ENCODE data around the gene PRRT2. TPM values are rescaled to one million over a fixed set of nuclear protein-coding genes. Genes with fewer than 3 reads are reported as not detected.
"Not testable (repeated sequence)": the region's sequence is repeated elsewhere in the genome, so short reads cannot be mapped to it uniquely, and the experiment has no call there.

The PRRT2 gene
- total RNA-seq, 2 donors from 2014 or later = 1.4 to 5.9 TPM

DNA sequence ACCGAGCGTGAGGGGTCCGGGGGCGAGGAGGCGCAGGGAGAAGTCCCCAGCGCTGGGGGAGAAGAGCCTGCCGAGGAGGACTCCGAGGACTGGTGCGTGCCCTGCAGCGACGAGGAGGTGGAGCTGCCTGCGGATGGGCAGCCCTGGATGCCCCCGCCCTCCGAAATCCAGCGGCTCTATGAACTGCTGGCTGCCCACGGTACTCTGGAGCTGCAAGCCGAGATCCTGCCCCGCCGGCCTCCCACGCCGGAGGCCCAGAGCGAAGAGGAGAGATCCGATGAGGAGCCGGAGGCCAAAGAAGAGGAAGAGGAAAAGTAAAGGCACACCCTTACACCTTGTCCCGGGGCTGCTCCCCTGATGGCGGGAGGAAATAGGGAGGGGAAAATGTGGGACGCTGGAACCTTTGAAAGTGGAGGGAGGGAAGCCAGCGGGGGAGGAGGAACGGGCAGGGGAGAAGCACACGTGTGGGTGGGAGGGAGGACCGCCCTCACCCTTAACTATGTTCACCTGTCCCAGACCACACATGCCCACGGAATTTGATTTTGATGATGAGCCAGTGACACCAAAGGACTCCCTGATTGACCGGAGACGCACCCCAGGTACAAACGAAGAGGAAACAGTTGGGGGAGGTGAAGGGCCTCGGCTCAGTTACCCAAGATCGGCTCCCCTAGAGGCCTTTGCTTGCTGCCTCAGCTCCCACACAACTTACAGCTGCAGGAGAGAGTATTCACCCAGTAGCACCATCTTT, 4.9 kb downstream of the PRRT2 start:
- DNase-seq (ENCODE audit: low spot score in 2 of 2) (peak; percentile 74), ATAC-seq (peak; percentile 30 to 54)
- peak overlapping the region; percentile 87 to 95 for H3K27ac Mint-ChIP-seq
- peaks cover 43 to 49% of the 10 kb centered on the region in 2 donors for H3K36me3 Mint-ChIP-seq
- no peaks in the 10 kb centered on the region for H3K9me3 Mint-ChIP-seq

DNA sequence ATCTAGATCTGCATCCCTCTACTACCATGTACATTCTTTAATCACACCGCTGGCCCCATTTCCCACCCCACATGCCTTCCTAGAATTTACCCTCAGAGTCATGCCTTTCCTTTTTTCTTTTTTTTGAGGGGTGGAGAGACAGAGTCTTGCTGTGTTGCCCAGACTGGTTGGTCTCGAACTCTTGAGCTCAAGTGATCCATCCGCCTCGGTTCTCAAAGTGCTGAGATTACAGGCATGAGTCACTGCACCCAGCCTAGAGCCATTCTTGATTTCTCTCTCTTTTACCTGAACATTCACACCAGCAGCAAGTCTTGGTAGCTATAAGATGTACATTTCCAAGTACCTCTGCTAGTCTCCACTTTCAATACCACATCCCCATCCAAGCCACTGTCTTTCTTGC, 6.1 kb downstream of the PRRT2 start:
- Mint-ChIP-seq H3K36me3 (peaks cover 55% of the 10 kb centered on the region in 2 donors), H3K27ac (peak overlapping the region; percentile 78 to 97), H3K9me3 (no peaks in the 10 kb centered on the region)
- ATAC-seq = no peak
- DNase-seq (ENCODE audit: low spot score in 2 of 2) = no peak

DNA sequence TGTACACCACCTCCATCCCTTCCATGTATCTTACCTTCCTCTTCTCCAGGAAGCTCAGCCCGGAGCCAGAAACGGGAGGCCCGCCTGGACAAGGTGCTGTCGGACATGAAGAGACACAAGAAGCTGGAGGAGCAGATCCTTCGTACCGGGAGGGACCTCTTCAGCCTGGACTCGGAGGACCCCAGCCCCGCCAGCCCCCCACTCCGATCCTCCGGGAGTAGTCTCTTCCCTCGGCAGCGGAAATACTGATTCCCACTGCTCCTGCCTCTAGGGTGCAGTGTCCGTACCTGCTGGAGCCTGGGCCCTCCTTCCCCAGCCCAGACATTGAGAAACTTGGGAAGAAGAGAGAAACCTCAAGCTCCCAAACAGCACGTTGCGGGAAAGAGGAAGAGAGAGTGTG, 7.5 kb downstream of the PRRT2 start:
- ATAC-seq (no peak), DNase-seq (ENCODE audit: low spot score in 2 of 2) (no peak)
- no peaks in the 10 kb centered on the region for H3K9me3 Mint-ChIP-seq
- H3K36me3 Mint-ChIP-seq = peaks cover 55 to 57% of the 10 kb centered on the region in 2 donors
- peak overlapping the region in 1 of 2 donors; percentile 97 for H3K27ac Mint-ChIP-seq

DNA sequence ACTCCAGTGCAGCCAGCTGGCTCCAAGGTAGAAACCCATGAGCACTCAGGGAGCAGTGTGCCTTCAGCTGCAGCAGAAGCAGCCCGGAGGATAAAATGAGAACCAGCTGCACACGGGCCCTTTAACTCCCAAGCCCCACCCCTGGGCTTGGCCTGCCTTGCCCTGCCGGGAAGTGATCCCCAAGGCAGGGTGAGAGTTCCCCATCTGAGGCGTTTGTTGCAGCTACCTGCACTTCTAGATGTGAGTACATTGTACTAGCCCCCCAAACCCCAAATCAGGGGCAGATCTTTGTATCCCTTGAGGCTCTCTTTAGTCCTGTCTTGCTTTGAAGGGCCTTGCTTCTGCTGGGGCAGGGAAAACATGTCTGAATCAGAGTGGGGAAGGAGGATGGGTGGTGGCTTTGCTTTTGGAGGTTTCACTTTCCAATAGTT, 8.3 kb downstream of the PRRT2 start, which contains the start of gene MVP:
Gene MVP (plus strand): TSS at position 192 of the 431 bp plus-strand sequence. CDS start 10,088 bp downstream, outside the sequence.
- H3K36me3 Mint-ChIP-seq = peaks cover 55 to 57% of the 10 kb centered on the region in 2 donors
- peak within 1 kb of the TSS; percentile 95 to 97 for H3K27ac Mint-ChIP-seq
- no peaks in the 10 kb centered on the region for H3K9me3 Mint-ChIP-seq
- ATAC-seq = peak in 1 of 2 donors; percentile 23
- peak in 1 of 2 donors; percentile 61 for DNase-seq (ENCODE audit: low spot score in 2 of 2)

DNA sequence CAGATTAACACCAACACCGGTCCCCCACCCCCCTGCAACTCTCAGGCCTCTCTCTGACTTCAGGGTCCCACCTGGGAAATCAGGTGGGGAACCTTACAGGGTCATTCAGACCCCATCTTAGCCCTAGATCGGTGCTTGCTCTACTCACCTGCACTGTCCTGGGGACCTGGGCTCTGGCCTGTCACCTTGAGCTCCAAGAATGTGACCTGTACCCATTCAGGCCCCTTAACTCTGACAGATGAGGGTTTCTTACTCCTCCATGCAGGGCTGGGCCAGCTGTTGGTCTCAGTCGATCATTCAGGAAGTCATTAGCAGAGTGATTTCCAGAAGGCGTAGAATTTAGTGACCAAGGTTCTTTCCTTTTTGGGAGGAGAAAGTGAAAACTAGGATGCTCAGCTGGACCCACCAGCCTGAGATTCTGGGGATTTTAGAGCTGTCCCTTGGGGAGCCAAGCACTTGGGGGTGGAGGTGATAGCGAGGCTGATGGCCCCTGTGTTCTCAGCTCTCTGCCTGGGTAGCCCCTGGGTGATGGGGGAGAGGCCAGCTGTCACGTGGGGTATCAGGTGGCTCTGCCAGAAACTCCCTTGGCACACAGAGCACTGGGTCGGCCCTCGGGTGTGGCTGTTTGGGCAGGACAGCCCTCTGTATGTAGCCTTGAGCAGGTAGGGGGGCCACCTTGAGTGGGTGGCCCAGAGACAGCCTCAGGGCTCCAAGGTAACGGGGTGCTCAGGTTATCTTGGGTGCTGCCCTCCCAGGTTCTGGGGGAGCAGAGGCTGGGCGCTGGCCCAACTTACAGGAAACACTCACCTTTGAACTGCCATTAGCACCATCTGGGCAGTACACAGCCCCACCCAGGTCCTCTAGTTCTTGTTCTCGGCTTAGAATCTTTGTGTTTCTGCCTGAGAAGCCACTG, 9.0 kb downstream of the PRRT2 start:
- peak overlapping the region; percentile 95 to 97 for H3K27ac Mint-ChIP-seq
- H3K36me3 Mint-ChIP-seq = peaks cover 55 to 57% of the 10 kb centered on the region in 2 donors
- no peaks in the 10 kb centered on the region for H3K9me3 Mint-ChIP-seq
- DNase-seq (ENCODE audit: low spot score in 2 of 2) (peak in 1 of 2 donors; percentile 80), ATAC-seq (peak; percentile 36 to 53)

DNA sequence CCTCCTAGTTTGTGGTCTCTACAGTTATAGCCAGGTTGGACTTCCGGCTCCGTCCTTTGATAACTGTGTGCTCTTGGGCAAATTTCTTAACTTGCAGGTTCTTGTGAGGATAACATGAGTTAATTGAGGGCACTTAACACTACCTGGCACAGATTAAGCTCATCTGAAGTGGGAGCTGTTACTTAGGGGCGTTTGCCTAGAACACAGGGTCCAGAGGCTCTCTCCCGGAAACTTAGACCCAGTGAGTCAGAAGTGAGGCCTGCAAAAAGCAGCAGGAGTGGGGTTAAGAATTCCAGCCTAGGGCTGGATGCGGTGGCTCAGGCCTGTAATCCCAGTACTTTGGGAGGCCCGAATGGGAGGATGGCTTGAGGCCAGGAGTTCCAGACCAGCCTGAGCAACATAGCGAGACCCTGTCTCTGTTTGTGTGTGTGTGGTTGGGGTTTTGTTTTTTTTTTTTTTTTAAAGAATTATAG, 9.7 kb downstream of the PRRT2 start:
- ATAC-seq (no peak), DNase-seq (ENCODE audit: low spot score in 2 of 2) (no peak)
- H3K9me3 Mint-ChIP-seq = no peaks in the 10 kb centered on the region
- H3K27ac Mint-ChIP-seq = peak overlapping the region; percentile 96 to 97
- H3K36me3 Mint-ChIP-seq = peaks cover 52 to 55% of the 10 kb centered on the region in 2 donors

DNA sequence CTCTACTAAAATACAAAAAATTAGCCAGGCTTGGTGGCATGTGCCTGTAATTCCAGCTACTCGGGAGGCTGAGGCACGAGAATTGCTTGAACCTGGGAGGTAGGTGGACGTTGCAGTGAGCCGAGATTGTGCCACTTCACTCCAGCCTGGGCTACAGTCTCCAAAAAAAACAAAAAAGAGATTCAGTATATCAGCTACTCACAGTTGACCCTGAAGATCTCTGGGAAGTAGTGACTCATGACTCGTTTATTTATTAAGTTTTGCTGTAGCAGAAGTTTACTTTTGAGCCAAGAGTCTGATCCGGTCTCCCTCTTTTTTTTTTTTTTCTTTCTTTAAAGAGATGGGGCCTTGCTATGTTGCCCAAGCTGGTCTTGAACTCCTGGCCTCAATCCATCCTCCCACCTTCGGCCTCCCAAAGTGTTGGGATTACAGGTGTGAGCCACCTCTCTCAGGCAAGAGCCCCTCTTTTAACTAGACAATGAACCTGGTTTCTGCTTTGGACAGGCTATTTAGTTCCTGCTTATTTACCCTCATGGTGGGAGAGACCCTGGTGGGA, 12.7 kb downstream of the PRRT2 start:
- H3K36me3 Mint-ChIP-seq = peaks cover 26 to 29% of the 10 kb centered on the region in 2 donors
- H3K27ac Mint-ChIP-seq = peak overlapping the region; percentile 89 to 98
- H3K9me3 Mint-ChIP-seq = no peaks in the 10 kb centered on the region
- ATAC-seq (no peak), DNase-seq (ENCODE audit: low spot score in 2 of 2) (no peak)

DNA sequence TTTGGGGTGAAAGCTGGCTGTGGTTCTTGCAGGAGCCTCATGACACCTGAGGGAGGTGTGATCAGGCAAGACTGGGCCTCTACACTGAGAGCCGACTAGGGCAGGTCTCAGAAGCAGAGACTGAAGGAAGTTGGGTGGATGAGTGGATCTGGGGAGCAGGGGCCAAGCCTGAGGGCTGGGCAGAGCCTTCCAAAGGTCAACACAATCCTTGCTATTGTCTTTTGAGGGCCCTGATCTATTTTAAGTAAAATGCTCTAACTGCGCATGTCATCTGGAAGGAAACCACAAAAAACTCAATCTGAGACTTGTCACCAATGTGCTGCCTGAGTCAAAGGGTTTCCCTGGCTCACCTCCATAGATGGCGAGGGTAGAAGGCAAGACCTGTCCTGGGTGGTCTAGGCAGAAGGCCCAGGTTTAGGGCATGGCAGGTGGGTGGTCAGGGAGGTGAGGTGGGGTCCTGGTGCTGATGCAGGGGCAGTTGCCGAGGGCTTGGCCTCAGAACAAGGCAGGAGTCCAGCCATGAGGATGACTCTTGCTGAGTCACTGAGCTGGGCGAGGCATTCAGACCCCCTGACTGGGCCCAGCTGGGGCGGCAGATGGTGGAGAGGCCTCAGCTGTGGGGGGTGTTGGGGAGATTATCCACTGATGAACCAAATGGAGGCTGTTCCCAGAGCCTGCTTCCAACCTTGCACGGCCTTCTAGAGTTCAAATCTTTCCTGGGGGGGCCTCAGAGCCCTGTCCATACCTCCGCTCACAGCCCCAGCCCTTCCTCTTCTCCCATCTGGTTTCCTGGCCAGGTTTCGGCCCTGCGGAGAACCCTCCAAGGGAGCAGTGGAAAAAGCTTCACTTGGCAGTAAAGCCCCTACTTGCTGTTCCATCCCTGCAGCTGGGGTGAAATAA, 13.4 kb downstream of the PRRT2 start:
- Mint-ChIP-seq H3K36me3 (peaks cover 19 to 24% of the 10 kb centered on the region in 2 donors), H3K9me3 (no peaks in the 10 kb centered on the region), H3K27ac (peak overlapping the region; percentile 89 to 98)
- DNase-seq (ENCODE audit: low spot score in 2 of 2) (peak; percentile 57 to 79), ATAC-seq (peak; percentile 65 to 68)

DNA sequence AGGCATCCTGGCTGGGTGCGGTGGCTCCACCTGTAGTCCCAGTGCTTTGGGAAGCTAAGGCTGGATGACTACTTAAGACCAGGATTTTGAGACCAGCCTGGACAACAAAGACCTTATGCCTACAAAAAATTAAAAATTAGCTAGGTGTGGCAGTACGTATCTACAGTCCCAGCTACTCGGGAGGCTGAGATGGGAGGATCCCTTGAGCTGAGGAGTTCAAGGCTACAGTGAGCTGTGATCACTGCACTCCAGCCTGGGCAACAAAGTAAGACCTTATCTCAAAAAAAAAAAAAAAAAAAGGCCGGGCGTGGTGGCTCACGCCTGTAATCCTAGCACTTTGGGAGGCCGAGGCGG, 14.3 kb downstream of the PRRT2 start:
- peak overlapping the region; percentile 87 to 98 for H3K27ac Mint-ChIP-seq
- ATAC-seq (no peak), DNase-seq (ENCODE audit: low spot score in 2 of 2) (no peak)
- H3K36me3 Mint-ChIP-seq = peaks cover 13 to 25% of the 10 kb centered on the region in 2 donors
- H3K9me3 Mint-ChIP-seq = no peaks in the 10 kb centered on the region

DNA sequence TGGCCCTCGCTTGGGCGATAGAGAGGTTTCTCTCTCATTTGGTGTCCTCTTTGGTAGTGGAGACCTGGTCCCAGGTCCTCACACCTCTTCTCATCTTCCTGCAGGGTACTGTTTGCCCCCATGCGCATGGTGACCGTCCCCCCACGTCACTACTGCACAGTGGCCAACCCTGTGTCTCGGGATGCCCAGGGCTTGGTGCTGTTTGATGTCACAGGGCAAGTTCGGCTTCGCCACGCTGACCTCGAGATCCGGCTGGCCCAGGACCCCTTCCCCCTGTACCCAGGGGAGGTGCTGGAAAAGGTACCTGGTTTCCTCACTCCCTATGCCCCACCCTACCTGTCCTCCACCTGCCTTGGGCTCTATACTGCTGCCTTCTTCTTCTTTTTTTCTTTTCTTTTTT, 18.8 kb downstream of the PRRT2 start:
- H3K36me3 Mint-ChIP-seq = peaks cover 4 to 41% of the 10 kb centered on the region in 2 donors
- H3K9me3 Mint-ChIP-seq = no peaks in the 10 kb centered on the region
- DNase-seq (ENCODE audit: low spot score in 2 of 2) (no peak), ATAC-seq (no peak)
- peak overlapping the region in 1 of 2 donors; percentile 11 for H3K27ac Mint-ChIP-seq

DNA sequence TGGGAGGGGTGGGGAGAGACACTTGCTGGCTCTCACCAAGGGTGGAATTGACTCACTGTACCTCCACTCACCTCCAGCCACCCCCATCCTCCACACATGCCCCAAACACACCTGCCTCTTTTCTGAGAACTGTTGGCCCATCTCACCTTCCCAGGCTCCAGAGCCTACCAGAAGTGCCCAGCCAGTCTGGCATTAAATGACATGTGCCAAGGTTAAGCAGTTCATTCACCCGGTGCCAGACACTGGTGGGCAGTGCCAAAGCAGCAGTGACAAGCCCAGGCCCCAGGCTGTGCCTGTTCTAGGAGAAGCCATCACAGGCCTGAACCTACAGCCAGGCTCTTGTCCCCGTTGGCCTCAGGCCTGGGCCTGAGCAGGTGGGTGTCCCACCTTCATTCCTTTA, 19.5 kb downstream of the PRRT2 start:
- DNase-seq (ENCODE audit: low spot score in 2 of 2) = no peak
- H3K27ac Mint-ChIP-seq = peak overlapping the region in 1 of 2 donors; percentile 11
- no peak for ATAC-seq
- H3K36me3 Mint-ChIP-seq = peaks cover 4 to 42% of the 10 kb centered on the region in 2 donors
- no peaks in the 10 kb centered on the region for H3K9me3 Mint-ChIP-seq

DNA sequence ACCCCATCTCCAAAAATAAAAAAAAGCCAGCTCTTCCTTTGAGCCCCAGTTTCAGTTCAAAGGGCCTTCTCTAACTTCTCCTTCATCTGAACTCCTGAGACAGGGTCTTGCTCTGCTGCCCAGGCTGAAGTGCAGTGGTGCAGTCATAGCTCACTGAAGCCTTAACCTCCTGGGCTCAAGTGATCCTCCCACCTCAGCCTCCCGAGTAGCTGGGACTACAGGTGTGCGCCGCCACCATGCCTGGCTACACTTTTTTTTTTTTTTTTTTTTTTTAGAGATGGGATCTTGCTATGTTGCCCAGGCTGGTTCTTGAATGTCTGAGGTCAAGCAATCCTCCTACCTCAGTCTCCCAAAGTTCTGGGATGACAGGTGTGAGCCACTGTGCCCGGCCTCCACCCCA, 21.2 kb downstream of the PRRT2 start:
- H3K36me3 Mint-ChIP-seq = peaks cover 4 to 47% of the 10 kb centered on the region in 2 donors
- peak overlapping the region; percentile 34 to 36 for H3K27ac Mint-ChIP-seq
- H3K9me3 Mint-ChIP-seq; ATAC-seq; DNase-seq (ENCODE audit: low spot score in 2 of 2): not testable (repeated sequence)

DNA sequence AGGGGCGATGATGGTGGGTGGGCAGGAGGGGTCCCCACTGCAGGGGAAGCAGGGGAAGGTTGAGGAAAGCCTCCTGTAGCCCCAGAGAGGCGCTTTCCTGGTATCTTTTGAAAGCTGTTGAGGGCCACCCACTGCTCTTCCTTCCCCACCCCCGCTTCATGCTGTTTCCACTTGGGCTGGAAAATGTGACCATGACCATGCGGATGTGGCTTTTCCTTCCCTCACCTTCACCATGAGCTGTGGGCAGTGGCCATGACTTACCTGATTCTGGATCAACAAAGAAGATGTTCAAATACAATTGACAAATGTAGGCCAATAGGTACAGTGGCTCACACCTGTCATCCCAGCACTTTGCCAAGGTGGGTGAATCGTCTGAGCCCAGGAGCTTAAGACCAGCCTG, 22.1 kb downstream of the PRRT2 start:
- peaks cover 4 to 47% of the 10 kb centered on the region in 2 donors for H3K36me3 Mint-ChIP-seq
- peak overlapping the region; percentile 34 to 79 for H3K27ac Mint-ChIP-seq
- DNase-seq (ENCODE audit: low spot score in 2 of 2) = no peak
- ATAC-seq = peak in 1 of 2 donors; percentile 50
- H3K9me3 Mint-ChIP-seq = no peaks in the 10 kb centered on the region

DNA sequence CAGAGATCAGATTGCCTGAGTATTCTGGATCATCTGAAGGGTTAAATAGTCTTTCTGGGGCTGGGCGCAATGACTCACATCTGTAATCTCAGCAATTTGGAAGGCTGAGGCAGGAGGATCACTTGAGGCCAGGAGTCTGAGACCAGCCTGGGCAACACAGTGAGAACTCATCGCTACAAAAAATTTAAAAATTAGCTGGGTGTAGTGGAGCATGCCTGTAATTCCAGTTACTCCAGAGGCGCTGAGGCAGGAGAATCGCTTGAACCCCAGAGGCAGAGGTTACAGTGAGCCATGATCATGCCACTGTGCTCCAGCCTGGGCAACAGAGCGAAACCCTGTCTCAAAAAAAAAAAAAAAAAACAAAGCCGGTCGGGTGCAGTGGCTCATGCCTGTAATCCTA, 23.9 kb downstream of the PRRT2 start:
- ATAC-seq (no peak), DNase-seq (ENCODE audit: low spot score in 2 of 2) (no peak)
- Mint-ChIP-seq H3K36me3 (peaks cover under 1 to 44% of the 10 kb centered on the region in 2 donors), H3K27ac (peak overlapping the region in 1 of 2 donors; percentile 44), H3K9me3 (no peaks in the 10 kb centered on the region)

DNA sequence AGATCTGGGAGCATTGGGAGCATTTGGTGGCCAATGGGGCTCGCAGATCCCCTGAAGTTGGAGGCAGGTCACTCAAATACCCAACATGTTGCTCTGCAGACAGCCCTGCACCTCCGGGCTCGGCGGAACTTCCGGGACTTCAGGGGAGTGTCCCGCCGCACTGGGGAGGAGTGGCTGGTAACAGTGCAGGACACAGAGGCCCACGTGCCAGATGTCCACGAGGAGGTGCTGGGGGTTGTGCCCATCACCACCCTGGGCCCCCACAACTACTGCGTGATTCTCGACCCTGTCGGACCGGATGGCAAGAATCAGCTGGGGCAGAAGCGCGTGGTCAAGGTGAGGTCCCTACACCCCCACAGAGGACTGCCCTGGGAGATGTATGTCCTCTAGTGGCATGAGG, 24.6 kb downstream of the PRRT2 start:
- DNase-seq (ENCODE audit: low spot score in 2 of 2) = no peak
- no peak for ATAC-seq
- no peaks in the 10 kb centered on the region for H3K9me3 Mint-ChIP-seq
- H3K27ac Mint-ChIP-seq = no peak overlapping the region
- peaks cover 0 to 37% of the 10 kb centered on the region in 2 donors for H3K36me3 Mint-ChIP-seq

DNA sequence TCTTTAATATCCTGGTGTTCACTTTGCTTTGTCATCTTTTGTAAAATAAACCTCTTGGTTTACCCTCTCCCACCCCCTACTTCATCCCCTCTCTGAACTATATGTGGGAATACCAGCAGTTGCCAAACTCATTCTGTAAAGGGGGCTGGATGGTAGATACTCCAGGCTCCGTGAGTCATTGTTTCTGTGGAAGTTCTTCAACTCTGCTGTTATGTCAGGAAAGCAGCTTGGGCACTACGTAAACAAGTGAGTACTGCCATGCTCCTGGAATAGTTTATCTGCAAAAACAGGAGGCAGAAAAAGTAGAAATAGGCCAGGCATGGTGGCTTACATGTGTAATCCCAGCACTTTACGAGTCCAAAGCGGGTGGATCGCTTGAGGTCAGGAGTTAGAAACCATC, 25.8 kb downstream of the PRRT2 start:
- H3K36me3 Mint-ChIP-seq = peaks cover 0 to 26% of the 10 kb centered on the region in 2 donors

More for the DNA sequence above, 25.8 kb downstream of the PRRT2 start:
- no peak overlapping the region for H3K27ac Mint-ChIP-seq
- no peaks in the 10 kb centered on the region for H3K9me3 Mint-ChIP-seq
- ATAC-seq (no peak), DNase-seq (ENCODE audit: low spot score in 2 of 2) (no peak)
